Aorta (tissue), 5 donors: ENCODE data around the gene UFD1. TPM values are rescaled to one million over a fixed set of nuclear protein-coding genes. Genes with fewer than 3 reads are reported as not detected.
"Not testable (repeated sequence)": the region's sequence is repeated elsewhere in the genome, so short reads cannot be mapped to it uniquely, and the experiment has no call there.

Experiments
- ATAC-seq: fragments of 200-7000 bp; cut with Tn5 transposase; one replicate; pipeline ENCODE4 v1.9.1; 2022; ENCODE audit warnings: moderate library complexity; ENCODE audit not compliant: low FRiP score
- DNase-seq, 2 donors: peaks; one replicate each; pipeline ENCODE4 v3.0.0-alpha.2; 2020
- H3K27ac ChIP-seq, 2 donors: one replicate each; pipeline ENCODE4 v1.5.1; 2013; ENCODE audit warnings: low read length in 2 of 2, mild to moderate bottlenecking in 2 of 2, moderate library complexity in 2 of 2, control low read depth in 1 of 2, inconsistent platforms in 1 of 2, low read depth in 1 of 2
- H3K27me3 ChIP-seq, 2 donors: one replicate each; pipeline ENCODE4 v1.6.1; 2013; ENCODE audit warnings: control low read depth in 1 of 2, low read length in 1 of 2, mild to moderate bottlenecking in 1 of 2, moderate library complexity in 1 of 2; ENCODE audit not compliant: insufficient read depth in 2 of 2, control insufficient read depth in 1 of 2
- H3K36me3 ChIP-seq, 2 donors: one replicate each; pipeline ENCODE4 v1.6.1; 2013; ENCODE audit warnings: control low read depth in 1 of 2, low read length in 1 of 2, mild to moderate bottlenecking in 1 of 2; ENCODE audit not compliant: insufficient read depth in 2 of 2, control insufficient read depth in 1 of 2
- H3K4me1 ChIP-seq, 2 donors: one replicate each; pipeline ENCODE4 v1.6.1; 2013; ENCODE audit warnings: low read length in 2 of 2, control low read depth in 1 of 2, mild to moderate bottlenecking in 1 of 2, moderate library complexity in 1 of 2; ENCODE audit not compliant: insufficient read depth in 2 of 2, control insufficient read depth in 1 of 2
- H3K4me3 ChIP-seq, 2 donors: one replicate each; pipeline ENCODE4 v1.5.1; 2013; ENCODE audit warnings: low read length in 2 of 2, control low read depth in 1 of 2, mild to moderate bottlenecking in 1 of 2
- H3K9me3 ChIP-seq: one replicate; pipeline ENCODE4 v1.6.1; 2013; ENCODE audit warnings: mild to moderate bottlenecking, low read length; ENCODE audit not compliant: control insufficient read depth
- WGBS, 2 donors: extraction: QIAGEN DNeasy Blood & Tissue Kit; methylation state at CpG; one replicate each; pipeline ENCODE4 v1.1.7; 2013; 5-methylcytosine and 5-hydroxymethylcytosine counted together
- intact Hi-C, 2 donors: fragments of 100-400 bp; cut with DNase I; formaldehyde crosslinking; loops; one replicate each; pipeline versions ENCODE4 v1.14.2 to v1.15.0; 2022
- polyA plus RNA-seq, 2 donors: library from polyadenylated mRNA; stranded (reverse); fragments of 200-250 nt; gene quantifications; one replicate each; pipeline ENCODE4 v1.2.3, GENCODE V29; 2013
- total RNA-seq, 2 donors: library from RNA; stranded (reverse); fragmentation: NEBNext Ultra II Directional; extraction: Animal tissue kit (Norgen Biotek cat#: 25700); gene quantifications; one replicate each; pipeline ENCODE4 v1.2.1, GENCODE V29; 2021
- donor health status: healthy with polysubstance abuse.
- donor health status: Bipolar disorder and iron deficiency.
- donor health status: DM: no; HTN: no; CAD: no.
- donor health status: DM: no; HTN: no; CAD: no.
- donor health status: DM: yes; HTN: yes; CAD: no.

Gene UFD1
- total and polyA plus RNA-seq, 4 donors = 43.4 to 110 (median 63.1) TPM

DNA sequence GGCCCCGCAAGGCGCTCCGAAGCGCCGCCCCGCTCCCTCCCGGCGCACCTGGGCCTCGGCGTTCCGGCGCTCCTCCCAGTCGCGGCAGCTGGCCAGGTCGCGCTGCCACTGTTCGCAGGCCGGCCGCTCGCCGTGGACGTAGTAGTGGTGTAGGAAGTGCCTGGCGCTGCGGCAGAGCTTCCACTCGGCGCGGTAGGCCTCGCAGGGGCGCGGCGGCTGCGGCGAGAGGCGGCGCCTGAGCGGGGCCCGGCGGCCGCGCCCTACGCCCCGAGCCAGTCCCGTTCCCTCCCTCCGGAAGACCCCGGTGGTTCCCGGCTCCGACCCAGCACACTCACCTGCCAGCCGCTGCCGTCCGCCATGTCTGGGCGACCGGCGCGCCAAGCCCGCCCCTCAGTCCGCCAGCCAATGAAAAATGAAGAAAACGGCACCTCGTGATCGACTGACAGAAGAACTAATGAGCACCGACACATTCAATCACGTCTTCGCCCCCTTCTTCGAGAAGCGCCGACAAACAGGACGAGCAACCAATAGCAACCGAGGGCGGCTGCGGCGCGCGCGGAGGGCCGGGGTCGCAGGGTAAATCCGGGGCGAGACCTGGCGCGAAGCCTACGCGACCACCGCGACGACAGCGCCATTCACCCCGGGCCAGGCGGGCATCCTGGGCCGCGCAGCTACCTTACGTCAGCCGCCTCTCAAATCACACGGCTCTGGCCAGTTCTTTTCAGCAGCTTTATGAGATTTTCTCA is 31.5 kb downstream of the UFD1 start, which contains the start of gene C22orf39:
Gene C22orf39, minus strand, starts transcription at position 382 of the 746 bp plus-strand sequence. Its CDS starts 23 bp downstream, at position 359.
- Histone ChIP-seq H3K36me3 (peaks cover 0 to 1% of the 10 kb centered on the region in 2 donors), H3K9me3 (no peaks in the 10 kb centered on the region), H3K4me1 (no peaks in the 10 kb centered on the region), H3K27ac (peak within 1 kb of the TSS in 1 of 2 donors; percentile 87), H3K27me3 (no peaks in the 10 kb centered on the region), H3K4me3 (peak within 1 kb of the TSS; percentile 64 to 83)
- DNase-seq = peak; percentile 90 to 94
- whole genome bisulfite sequencing, 2 donors = 0% methylated on average over 72 to 92 of the region's 92 CpGs
- ATAC-seq = peak; percentile 96
- intact Hi-C loops = loop anchor here in 1 of 2 donors (1.0 to 2.0 kb wide), 2 partner anchors 15 to 325 kb away; partner anchors contain the start of genes DGCR2 and MRPL40

GRCh38 chr22:19446603-19447329 is 32.2 kb downstream of the UFD1 start:
- peaks cover 0 to 1% of the 10 kb centered on the region in 2 donors for H3K36me3 ChIP-seq
- H3K27ac ChIP-seq = peak overlapping the region in 1 of 2 donors; percentile 87
- 23% methylated on average over 22 of the region's 22 CpGs for WGBS, 2 donors
- peak overlapping the region; percentile 64 to 83 for H3K4me3 ChIP-seq
- no peaks in the 10 kb centered on the region for H3K9me3 ChIP-seq
- intact Hi-C loops = loop anchor here in 1 of 2 donors (1.0 to 2.0 kb wide), 2 partner anchors 14 to 324 kb away; partner anchors contain the start of genes DGCR2 and MRPL40
- DNase-seq (no peak), ATAC-seq (no peak)
- H3K27me3 ChIP-seq = no peaks in the 10 kb centered on the region
- H3K4me1 ChIP-seq = no peaks in the 10 kb centered on the region

DNA sequence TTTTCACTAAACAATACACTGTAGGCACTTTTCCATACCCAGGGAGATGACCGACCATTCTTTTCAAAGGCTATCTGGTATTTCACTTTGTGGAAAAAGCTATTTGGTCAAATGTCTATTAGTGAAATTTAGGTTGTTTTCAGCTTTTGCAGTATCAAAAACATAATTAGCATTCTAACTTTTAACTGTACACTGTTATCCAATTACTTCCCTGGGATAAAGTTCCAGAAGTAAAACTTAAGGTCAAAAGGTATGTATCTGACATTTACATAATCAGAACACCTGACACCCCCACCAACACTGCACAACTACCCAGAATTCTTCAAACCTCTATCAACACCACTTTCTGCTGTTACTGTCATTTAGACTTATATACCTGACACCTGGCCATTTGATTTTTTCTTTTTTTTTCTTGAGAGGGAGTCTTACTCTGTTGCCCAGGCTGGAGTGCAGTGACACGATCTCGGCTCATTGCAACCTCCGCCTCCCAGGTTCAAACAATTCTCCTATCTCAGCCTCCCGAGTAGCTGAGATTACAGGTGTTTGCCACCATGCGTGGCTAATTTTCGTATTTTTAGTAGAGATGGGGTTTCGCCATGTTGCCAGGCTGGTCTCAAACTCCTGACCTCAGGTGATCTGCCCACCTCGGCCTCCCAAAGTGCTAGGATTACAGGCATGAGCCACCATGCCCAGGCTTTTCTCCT is 33.6 kb downstream of the UFD1 start:
- not testable (repeated sequence) for DNase-seq, H3K27ac ChIP-seq, H3K9me3 ChIP-seq

DNA sequence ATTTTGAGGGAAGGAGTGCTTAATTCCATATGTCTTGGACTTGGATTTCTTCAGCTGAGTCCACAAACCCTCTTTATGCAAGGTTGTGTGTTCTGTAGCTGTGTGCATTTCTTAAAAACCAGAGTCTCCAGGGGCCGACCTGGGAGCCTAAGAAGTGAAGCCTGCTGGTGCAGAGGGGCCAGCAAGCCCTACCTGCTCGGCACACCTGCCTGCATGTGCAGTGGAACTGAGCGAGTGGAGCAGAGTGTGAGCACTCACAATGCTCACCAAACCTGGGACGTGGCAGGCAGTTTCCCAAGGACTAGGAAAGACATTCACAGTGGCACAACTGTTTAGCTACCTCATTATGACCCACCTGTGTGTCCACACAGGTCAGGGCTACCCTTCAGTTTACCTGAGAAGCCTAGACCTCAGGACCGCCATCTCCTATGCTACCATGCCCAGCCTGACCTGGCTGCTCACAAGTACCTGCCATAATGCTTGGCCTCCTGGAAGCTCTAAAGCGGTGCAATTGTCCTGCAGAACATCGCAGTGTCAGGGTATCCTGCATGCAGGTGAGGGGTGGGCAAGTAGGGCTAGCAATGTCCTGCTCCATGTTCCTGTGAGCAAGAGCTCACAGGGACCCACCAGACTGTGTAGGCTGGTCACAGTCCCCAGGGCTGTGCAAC is 35.3 kb downstream of the UFD1 start:
- Histone ChIP-seq H3K27me3 (no peaks in the 10 kb centered on the region), H3K27ac (no peak overlapping the region), H3K4me1 (no peaks in the 10 kb centered on the region), H3K4me3 (no peak overlapping the region), H3K36me3 (no peaks in the 10 kb centered on the region), H3K9me3 (no peaks in the 10 kb centered on the region)
- intact Hi-C loops = no loop called here
- no peak for ATAC-seq
- no peak for DNase-seq
- WGBS, 2 donors = 74 to 78% methylated on average over 7 of the region's 7 CpGs

More for the DNA sequence above, 33.6 kb downstream of the UFD1 start:
- ATAC-seq, H3K4me3 ChIP-seq, H3K27me3 ChIP-seq, H3K4me1 ChIP-seq, intact Hi-C loops, H3K36me3 ChIP-seq: not testable (repeated sequence)
- WGBS, 2 donors = 86 to 88% methylated on average over 9 of the region's 9 CpGs

DNA sequence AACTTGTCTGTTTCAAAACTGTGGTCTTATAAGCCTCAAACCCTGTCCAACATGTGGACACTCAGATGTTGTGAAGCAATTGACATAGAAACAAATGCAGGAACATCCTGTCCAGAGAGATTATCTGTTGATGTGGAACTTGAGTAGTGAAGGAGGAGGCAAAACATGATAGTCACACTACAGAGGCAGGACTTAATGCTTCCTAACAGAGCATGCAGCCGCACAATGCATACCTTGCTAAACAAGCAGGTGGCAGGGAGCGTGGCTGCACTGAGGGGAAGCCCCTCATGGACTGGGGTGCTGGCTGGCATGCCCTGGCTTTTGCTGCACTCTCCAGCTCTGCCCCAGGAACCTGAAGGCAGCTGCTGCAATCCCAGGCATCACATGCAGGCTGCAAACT is 36.8 kb downstream of the UFD1 start:
- ATAC-seq = no peak
- Histone ChIP-seq H3K27me3 (no peaks in the 10 kb centered on the region), H3K36me3 (no peaks in the 10 kb centered on the region), H3K4me1 (no peaks in the 10 kb centered on the region), H3K9me3 (no peaks in the 10 kb centered on the region), H3K27ac (no peak overlapping the region), H3K4me3 (no peak overlapping the region)
- intact Hi-C loops = no loop called here
- WGBS, 2 donors = 91 to 93% methylated on average over 2 of the region's 2 CpGs
- no peak for DNase-seq

- Histone ChIP-seq H3K36me3 (no peaks in the 10 kb centered on the region), H3K27ac (no peak overlapping the region), H3K4me1 (no peaks in the 10 kb centered on the region), H3K27me3 (no peaks in the 10 kb centered on the region), H3K4me3 (no peak overlapping the region), H3K9me3 (no peaks in the 10 kb centered on the region)
- ATAC-seq (no peak), DNase-seq (no peak)
- WGBS, 2 donors = 74 to 86% methylated on average over 8 of the region's 8 CpGs
- intact Hi-C loops = no loop called here
These were observed 38.4 kb downstream of the UFD1 start for GRCh38 chr22:19440411-19441195.

DNA sequence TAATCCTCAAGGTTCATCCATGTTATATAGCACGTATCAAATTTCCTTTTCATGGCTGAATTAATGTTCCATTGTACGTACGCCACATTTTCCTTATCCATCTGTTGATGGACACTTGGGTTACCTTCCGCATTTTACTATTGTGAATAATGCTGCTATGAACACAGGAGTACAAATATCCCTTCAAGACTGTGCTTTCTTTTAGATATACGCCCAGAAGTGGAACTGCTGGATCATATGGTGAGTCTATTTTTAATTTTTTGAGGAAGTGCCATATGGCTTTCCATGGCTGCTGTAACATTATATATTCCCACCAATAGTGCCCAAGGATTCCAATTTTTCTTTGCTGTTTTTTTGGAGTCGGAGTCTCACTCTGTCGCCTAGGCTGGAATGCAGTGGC is 40.7 kb downstream of the UFD1 start:
- intact Hi-C loops = loop anchor here in 1 of 2 donors (10.0 kb wide), 1 partner anchor 293 kb away; the partner anchor contains the start of gene ESS2
- DNase-seq (no peak), ATAC-seq (no peak)
- WGBS, 2 donors = 62 to 69% methylated on average over 7 of the region's 7 CpGs
- Histone ChIP-seq H3K4me3 (no peak overlapping the region), H3K36me3 (peaks cover 0 to 2% of the 10 kb centered on the region in 2 donors), H3K4me1 (no peaks in the 10 kb centered on the region), H3K27ac (no peak overlapping the region), H3K27me3 (no peaks in the 10 kb centered on the region), H3K9me3 (no peaks in the 10 kb centered on the region)
